ENCODE results near the gene XPO6. TPM values are rescaled to one million over a fixed set of nuclear protein-coding genes. Genes with fewer than 3 reads are reported as not detected.

Gene XPO6
- total and polyA plus RNA-seq, 8 donors, result 75.7 to 155 (median 80.1) TPM

GRCh38 chr16:28210264-28210663, 1.5 kb downstream of the XPO6 start:
- ATAC-seq, result no peak
- Histone ChIP-seq H3K27me3 (no peaks in the 10 kb centered on the region), H3K36me3 (peaks cover 0 to 39% of the 10 kb centered on the region in 2 donors), H3K27ac (peak overlapping the region in 1 of 2 donors; percentile 87), H3K9me3 (no peaks in the 10 kb centered on the region), H3K4me3 (peak overlapping the region in 1 of 2 donors; percentile 95), H3K4me1 (peaks cover 6 to 50% of the 10 kb centered on the region in 2 donors)
- TF ChIP-seq, protein P1, sequence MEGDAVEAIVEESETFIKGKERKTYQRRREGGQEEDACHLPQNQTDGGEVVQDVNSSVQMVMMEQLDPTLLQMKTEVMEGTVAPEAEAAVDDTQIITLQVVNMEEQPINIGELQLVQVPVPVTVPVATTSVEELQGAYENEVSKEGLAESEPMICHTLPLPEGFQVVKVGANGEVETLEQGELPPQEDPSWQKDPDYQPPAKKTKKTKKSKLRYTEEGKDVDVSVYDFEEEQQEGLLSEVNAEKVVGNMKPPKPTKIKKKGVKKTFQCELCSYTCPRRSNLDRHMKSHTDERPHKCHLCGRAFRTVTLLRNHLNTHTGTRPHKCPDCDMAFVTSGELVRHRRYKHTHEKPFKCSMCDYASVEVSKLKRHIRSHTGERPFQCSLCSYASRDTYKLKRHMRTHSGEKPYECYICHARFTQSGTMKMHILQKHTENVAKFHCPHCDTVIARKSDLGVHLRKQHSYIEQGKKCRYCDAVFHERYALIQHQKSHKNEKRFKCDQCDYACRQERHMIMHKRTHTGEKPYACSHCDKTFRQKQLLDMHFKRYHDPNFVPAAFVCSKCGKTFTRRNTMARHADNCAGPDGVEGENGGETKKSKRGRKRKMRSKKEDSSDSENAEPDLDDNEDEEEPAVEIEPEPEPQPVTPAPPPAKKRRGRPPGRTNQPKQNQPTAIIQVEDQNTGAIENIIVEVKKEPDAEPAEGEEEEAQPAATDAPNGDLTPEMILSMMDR (IDR thresholded peaks at IDR 0.05), result no peak
- intact Hi-C loops (cut with DNase I), result no loop called here
- no peak for DNase-seq

DNA sequence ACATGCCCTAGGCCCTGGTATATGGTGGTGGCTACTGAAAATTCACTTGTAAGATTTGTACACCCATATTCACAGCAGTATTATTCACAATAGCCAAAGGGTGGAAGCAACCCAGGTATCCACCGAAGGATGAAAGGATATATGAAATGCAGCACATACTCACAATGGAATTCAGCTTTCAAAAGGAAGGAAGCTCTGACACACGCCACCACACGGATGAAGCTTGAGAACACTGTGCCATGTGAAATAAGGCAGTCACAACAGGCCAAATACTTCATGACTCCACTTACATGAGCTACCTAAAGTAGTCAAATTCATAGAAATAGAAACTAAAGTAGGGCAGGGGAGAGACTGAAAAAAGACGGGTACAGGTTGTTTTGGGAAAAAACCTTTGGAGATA, 2.9 kb downstream of the XPO6 start:
- H3K27me3 ChIP-seq, result no peaks in the 10 kb centered on the region
- no peak for ATAC-seq
- H3K27ac ChIP-seq, result no peak overlapping the region
- intact Hi-C loops (cut with DNase I), result no loop called here
- no peak for DNase-seq
- peaks cover 0 to 54% of the 10 kb centered on the region in 2 donors for H3K36me3 ChIP-seq
- H3K4me3 ChIP-seq, result peak overlapping the region in 1 of 2 donors; percentile 95
- no peaks in the 10 kb centered on the region for H3K9me3 ChIP-seq
- H3K4me1 ChIP-seq, result peaks cover 6 to 65% of the 10 kb centered on the region in 2 donors
- TF ChIP-seq, protein P1 (IDR thresholded peaks at IDR 0.05), result no peak

DNA sequence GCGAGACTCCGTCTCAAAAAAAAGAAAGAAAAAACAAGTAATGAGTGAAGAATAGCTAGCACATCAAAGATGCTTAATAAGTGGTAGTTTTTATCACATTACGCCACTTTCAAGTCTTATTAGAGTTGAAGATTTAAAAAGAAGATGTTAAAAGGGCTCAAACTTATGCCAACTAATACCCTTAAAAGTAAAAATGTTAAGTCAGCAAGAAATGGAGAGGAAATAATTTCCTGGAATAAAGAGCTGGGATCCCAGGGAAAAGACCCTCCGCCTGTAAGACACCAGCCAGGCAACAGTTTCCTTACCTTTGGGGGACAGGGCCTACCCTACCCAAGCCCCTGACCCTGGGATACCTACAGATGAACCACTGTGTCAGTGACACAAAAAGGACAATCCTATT, 3.6 kb downstream of the XPO6 start:
- no peaks in the 10 kb centered on the region for H3K9me3 ChIP-seq
- no peak for DNase-seq
- no peak overlapping the region for H3K27ac ChIP-seq
- TF ChIP-seq, protein P1 (IDR thresholded peaks at IDR 0.05), result no peak
- ATAC-seq, result no peak
- intact Hi-C loops (cut with DNase I), result no loop called here
- peaks cover 0 to 61% of the 10 kb centered on the region in 2 donors for H3K36me3 ChIP-seq
- H3K4me1 ChIP-seq, result peaks cover 6 to 71% of the 10 kb centered on the region in 2 donors
- no peak overlapping the region for H3K4me3 ChIP-seq
- no peaks in the 10 kb centered on the region for H3K27me3 ChIP-seq

- Histone ChIP-seq H3K9me3 (no peaks in the 10 kb centered on the region), H3K4me1 (peaks cover 6 to 74% of the 10 kb centered on the region in 2 donors), H3K4me3 (no peak overlapping the region), H3K27ac (no peak overlapping the region), H3K36me3 (peaks cover 0 to 68% of the 10 kb centered on the region in 2 donors), H3K27me3 (no peaks in the 10 kb centered on the region)
- ATAC-seq (no peak), DNase-seq (no peak)
- intact Hi-C loops (cut with DNase I), result no loop called here
- TF ChIP-seq, protein P1 (IDR thresholded peaks at IDR 0.05), result no peak
Observed at GRCh38 chr16:28207399-28207798, 4.4 kb downstream of the XPO6 start.

DNA sequence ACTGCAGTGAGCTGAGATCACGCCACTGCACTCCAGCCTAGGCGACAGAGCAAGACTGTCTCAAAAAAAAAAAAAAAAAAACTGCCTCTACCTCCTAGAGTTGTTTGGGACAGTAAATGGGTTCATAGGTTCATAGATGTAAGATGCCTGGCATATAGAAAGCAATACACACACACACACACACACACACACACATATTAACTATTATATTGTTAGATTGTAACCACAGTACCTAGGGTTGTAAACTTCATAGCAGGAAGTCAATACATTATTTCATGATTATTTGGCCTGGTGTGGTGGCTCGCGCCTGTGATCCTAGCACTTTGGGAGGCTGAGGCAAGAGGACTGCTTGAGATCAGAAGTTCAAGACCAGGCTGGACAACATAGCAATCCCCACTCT, 5.8 kb downstream of the XPO6 start:
- TF ChIP-seq, protein P1 (IDR thresholded peaks at IDR 0.05), result no peak
- H3K27ac ChIP-seq, result no peak overlapping the region
- peaks cover 6 to 75% of the 10 kb centered on the region in 2 donors for H3K4me1 ChIP-seq
- ATAC-seq (no peak), DNase-seq (no peak)
- no peak overlapping the region for H3K4me3 ChIP-seq
- no peaks in the 10 kb centered on the region for H3K9me3 ChIP-seq
- intact Hi-C loops (cut with DNase I), result no loop called here
- no peaks in the 10 kb centered on the region for H3K27me3 ChIP-seq
- peaks cover 0 to 82% of the 10 kb centered on the region in 2 donors for H3K36me3 ChIP-seq
